DND-41 (cell line): Measurements from ENCODE around the gene SEC22A.

Source experiments
- ATAC-seq: fragments of 200-7000 bp; cut with Tn5 transposase; 3 replicates; pipeline ENCODE4 v1.9.1; 2021; ENCODE audit warnings: low read depth; ENCODE audit not compliant: insufficient read depth
- DNase-seq: peaks from one replicate; pipeline ENCODE4 v3.0.0-alpha.2; 2020
- H2AFZ ChIP-seq: 2 replicates; pipeline ENCODE4 v1.6.0; 2012; ENCODE audit warnings: low read depth, low read length
- H3K27ac ChIP-seq: 2 replicates; pipeline ENCODE4 v1.5.1; 2012; ENCODE audit warnings: low read length, inconsistent platforms
- H3K27me3 ChIP-seq: fragments of 200-600 bp; sonication (generic); 2 replicates; pipeline ENCODE4 v1.6.0; 2012; ENCODE audit warnings: low read length, mild to moderate bottlenecking, inconsistent platforms; ENCODE audit not compliant: insufficient read depth, poor library complexity
- H3K36me3 ChIP-seq: 2 replicates; pipeline ENCODE4 v1.5.1; 2012; ENCODE audit warnings: low read length, inconsistent platforms; ENCODE audit not compliant: insufficient read depth
- H3K4me1 ChIP-seq: 2 replicates; pipeline ENCODE4 v1.5.1; 2012; ENCODE audit warnings: mild to moderate bottlenecking, low read length; ENCODE audit not compliant: insufficient read depth
- H3K4me2 ChIP-seq: 2 replicates; pipeline ENCODE4 v1.6.0; 2012; ENCODE audit warnings: mild to moderate bottlenecking, moderate library complexity, low read length, inconsistent platforms; ENCODE audit not compliant: insufficient read depth
- H3K4me3 ChIP-seq, 2 experiments: fragments of 200-600 bp in 1 of 2; shearing (Covaris generic) in 1 of 2; 2 replicates each; pipeline ENCODE4 v1.5.1; 2012 to 2016; ENCODE audit warnings: inconsistent platforms in 2 of 2, low read length in 2 of 2, mild to moderate bottlenecking in 2 of 2, low read depth in 1 of 2, moderate library complexity in 1 of 2
- H3K79me2 ChIP-seq: 2 replicates; pipeline ENCODE4 v1.6.0; 2012; ENCODE audit warnings: low read length, inconsistent platforms; ENCODE audit not compliant: insufficient read depth
- H3K9ac ChIP-seq: 2 replicates; pipeline ENCODE4 v1.6.0; 2012; ENCODE audit warnings: low read depth, mild to moderate bottlenecking, inconsistent platforms, low read length, moderate library complexity
- H3K9me3 ChIP-seq: 2 replicates; pipeline ENCODE4 v1.5.1; 2012; ENCODE audit warnings: low read length, moderate library complexity, mild to moderate bottlenecking, inconsistent platforms; ENCODE audit not compliant: insufficient read depth, severe bottlenecking
- H4K20me1 ChIP-seq: 2 replicates; pipeline ENCODE4 v1.6.0; 2012; ENCODE audit warnings: low read length; ENCODE audit not compliant: insufficient read depth
- CTCF ChIP-seq: IDR thresholded peaks from 2 replicates; pipeline ENCODE4 v1.5.1; 2012; ENCODE audit warnings: borderline replicate concordance, low read length, moderate library complexity, mild to moderate bottlenecking; ENCODE audit not compliant: poor library complexity, severe bottlenecking; ENCODE audit errors: extremely low read depth
- EZH2 ChIP-seq: IDR thresholded peaks from 3 replicates; pipeline ENCODE4 v1.6.1; 2012; ENCODE audit warnings: borderline replicate concordance, low read depth, mild to moderate bottlenecking, moderate library complexity, low read length, inconsistent platforms; ENCODE audit not compliant: severe bottlenecking

Gene SEC22A

GRCh38 chr3:123290107-123290930 lies 88.6 kb downstream of the SEC22A start:
- Histone ChIP-seq H3K4me3 (no peak overlapping the region), H3K9me3 (no peaks in the 10 kb centered on the region), H4K20me1 (peaks cover 20% of the 10 kb centered on the region), H3K27ac (no peak overlapping the region), H3K4me2 (no peak overlapping the region), H2AFZ (no peak overlapping the region), H3K36me3 (no peaks in the 10 kb centered on the region), H3K4me1 (no peaks in the 10 kb centered on the region), H3K9ac (no peak overlapping the region), H3K79me2 (no peaks in the 10 kb centered on the region), H3K27me3 (peaks cover 3% of the 10 kb centered on the region)
- no peak for DNase-seq
- TF ChIP-seq CTCF = no peak
- no peak for TF ChIP-seq EZH2
- no peak for ATAC-seq

DNA sequence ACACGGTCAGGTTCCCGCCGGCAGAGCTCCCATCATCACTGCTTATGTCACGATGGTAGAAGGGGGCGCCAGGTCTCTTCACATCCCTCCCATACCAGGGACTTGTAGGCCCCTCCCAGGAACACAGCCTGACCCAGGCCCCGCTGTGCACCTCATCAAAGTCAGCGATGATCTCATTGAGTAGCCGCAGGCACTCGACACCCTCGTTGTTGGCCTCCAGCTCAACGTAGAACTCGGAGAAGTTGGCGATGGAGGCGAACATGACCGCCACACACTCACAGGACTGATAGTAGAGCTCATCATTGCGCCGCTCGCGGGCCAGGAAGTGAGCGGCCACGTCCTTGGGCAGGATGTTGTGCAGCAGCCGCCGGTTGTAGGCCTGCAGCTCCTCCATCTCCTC lies 89.2 kb downstream of the SEC22A start:
- no peak overlapping the region for H3K27ac ChIP-seq
- H4K20me1 ChIP-seq = peaks cover 13% of the 10 kb centered on the region
- H3K4me3 ChIP-seq = no peak overlapping the region
- no peak overlapping the region for H3K9ac ChIP-seq
- peaks cover 3% of the 10 kb centered on the region for H3K27me3 ChIP-seq
- H3K79me2 ChIP-seq = no peaks in the 10 kb centered on the region
- no peaks in the 10 kb centered on the region for H3K9me3 ChIP-seq
- ATAC-seq (no peak), DNase-seq (no peak)
- H3K4me1 ChIP-seq = no peaks in the 10 kb centered on the region
- no peak overlapping the region for H3K4me2 ChIP-seq
- no peak overlapping the region for H2AFZ ChIP-seq
- TF ChIP-seq CTCF = no peak
- no peak for TF ChIP-seq EZH2
- no peaks in the 10 kb centered on the region for H3K36me3 ChIP-seq

GRCh38 chr3:123291404-123291803 lies 89.7 kb downstream of the SEC22A start:
- no peak overlapping the region for H3K9ac ChIP-seq
- H3K27me3 ChIP-seq = peaks cover 3% of the 10 kb centered on the region
- no peak overlapping the region for H2AFZ ChIP-seq
- H3K9me3 ChIP-seq = no peaks in the 10 kb centered on the region
- no peak for TF ChIP-seq EZH2
- no peak for TF ChIP-seq CTCF
- ATAC-seq (no peak), DNase-seq (no peak)
- no peak overlapping the region for H3K4me3 ChIP-seq
- H3K4me1 ChIP-seq = no peaks in the 10 kb centered on the region
- no peak overlapping the region for H3K27ac ChIP-seq
- no peaks in the 10 kb centered on the region for H3K79me2 ChIP-seq
- H4K20me1 ChIP-seq = peaks cover 10% of the 10 kb centered on the region
- H3K36me3 ChIP-seq = no peaks in the 10 kb centered on the region
- H3K4me2 ChIP-seq = no peak overlapping the region
